GM23338 (cell line): ENCODE results near the gene SLC1A4.

ENCODE experiments used
- CREB1 ChIP-seq: fragments of 250-450 bp; sonication (Bioruptor Pico); IDR thresholded peaks from 2 replicates; pipeline ENCODE4 v1.5.0; 2020; ENCODE audit warnings: low read depth, mild to moderate bottlenecking, moderate library complexity
- EZH2 ChIP-seq: fragments of 200-600 bp; sonication (generic); IDR thresholded peaks from one replicate; pipeline ENCODE4 v1.8.0; 2017; ENCODE audit warnings: antibody characterized with exemption, mild to moderate bottlenecking, low read depth; ENCODE audit not compliant: unreplicated experiment
- NANOG ChIP-seq: IDR thresholded peaks from 2 replicates; pipeline ENCODE4 v1.6.1; 2016; ENCODE audit warnings: antibody characterized with exemption, borderline replicate concordance
- POLR2AphosphoS5 ChIP-seq: IDR thresholded peaks from 2 replicates; pipeline ENCODE4 v1.6.1; 2016; ENCODE audit warnings: antibody characterized with exemption, low read depth
- ZNF331 ChIP-seq: fragments of 250-450 bp; sonication (Bioruptor Pico); IDR thresholded peaks from 2 replicates; pipeline ENCODE4 v1.5.0; 2020; ENCODE audit warnings: low read depth, mild to moderate bottlenecking, moderate library complexity
- TF ChIP-seq, protein P1 (sequence below), 2 experiments: fragments of 200-600 bp in 1 of 2; sonication (generic) in 1 of 2; conservative IDR thresholded peaks; 2 replicates each; pipeline versions ENCODE4 v1.5.1 to v1.6.1; 2016 to 2017; ENCODE audit warnings: antibody characterized with exemption in 2 of 2, low read depth in 2 of 2, mild to moderate bottlenecking in 2 of 2, moderate library complexity in 1 of 2

DNA sequence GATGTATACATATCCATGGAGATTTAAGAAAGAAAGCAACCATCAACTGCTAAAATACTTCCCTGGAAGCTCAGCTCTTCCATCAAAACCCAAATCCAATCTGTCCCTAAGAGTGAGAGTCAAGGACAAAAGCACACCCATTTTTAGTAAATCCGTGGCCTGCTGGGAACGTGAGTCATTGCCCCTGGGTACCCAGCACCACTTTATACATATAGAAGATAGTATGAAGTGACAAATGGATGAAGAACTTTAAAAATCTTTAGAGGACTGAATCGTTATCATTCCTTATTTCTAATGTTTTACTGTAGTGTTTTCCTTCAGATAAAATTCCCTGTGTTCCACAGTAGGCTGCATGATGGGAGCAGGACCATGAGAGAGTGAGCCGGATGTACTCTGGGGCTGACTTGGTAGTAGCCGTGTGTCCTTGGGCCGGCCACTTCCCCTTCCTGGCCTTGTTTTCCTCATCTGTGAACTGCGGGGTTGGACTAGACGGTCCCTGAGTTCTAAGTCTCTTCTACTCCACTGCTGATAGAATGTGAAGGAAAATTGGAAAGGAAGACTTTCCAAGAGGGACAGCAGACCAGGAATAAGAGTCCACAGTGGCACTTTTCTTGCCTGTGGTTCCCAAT, 38.5 kb downstream of the SLC1A4 start:
- TF ChIP-seq, protein P1, sequence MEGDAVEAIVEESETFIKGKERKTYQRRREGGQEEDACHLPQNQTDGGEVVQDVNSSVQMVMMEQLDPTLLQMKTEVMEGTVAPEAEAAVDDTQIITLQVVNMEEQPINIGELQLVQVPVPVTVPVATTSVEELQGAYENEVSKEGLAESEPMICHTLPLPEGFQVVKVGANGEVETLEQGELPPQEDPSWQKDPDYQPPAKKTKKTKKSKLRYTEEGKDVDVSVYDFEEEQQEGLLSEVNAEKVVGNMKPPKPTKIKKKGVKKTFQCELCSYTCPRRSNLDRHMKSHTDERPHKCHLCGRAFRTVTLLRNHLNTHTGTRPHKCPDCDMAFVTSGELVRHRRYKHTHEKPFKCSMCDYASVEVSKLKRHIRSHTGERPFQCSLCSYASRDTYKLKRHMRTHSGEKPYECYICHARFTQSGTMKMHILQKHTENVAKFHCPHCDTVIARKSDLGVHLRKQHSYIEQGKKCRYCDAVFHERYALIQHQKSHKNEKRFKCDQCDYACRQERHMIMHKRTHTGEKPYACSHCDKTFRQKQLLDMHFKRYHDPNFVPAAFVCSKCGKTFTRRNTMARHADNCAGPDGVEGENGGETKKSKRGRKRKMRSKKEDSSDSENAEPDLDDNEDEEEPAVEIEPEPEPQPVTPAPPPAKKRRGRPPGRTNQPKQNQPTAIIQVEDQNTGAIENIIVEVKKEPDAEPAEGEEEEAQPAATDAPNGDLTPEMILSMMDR (conservative IDR thresholded peaks at IDR 0.05; ENCODE audit: low read depth in 2 of 2): no peak
- no peak for TF ChIP-seq ZNF331 (CRISPR knock-in tag)
- no peak for TF ChIP-seq NANOG
- TF ChIP-seq EZH2: no peak
- TF ChIP-seq CREB1 (CRISPR knock-in tag): no peak
- TF ChIP-seq POLR2AphosphoS5: no peak
